Adrenal gland (tissue), 12 donors: ENCODE data around the gene RNU6-9. TPM values are rescaled to one million over a fixed set of nuclear protein-coding genes. Genes with fewer than 3 reads are reported as not detected.

ENCODE experiments used
- DNase-seq, 7 donors: peaks; one replicate each; pipeline ENCODE4 v3.0.0-alpha.2; 2019 to 2020
- H3K27ac ChIP-seq, 5 donors: fragments of 200-600 bp; sonication (generic) in 4 of 5; 1 replicate in 3 of 5; 2 replicates in 2 of 5; pipeline versions ENCODE4 v1.5.1 to v1.8.0; 2016 to 2020; ENCODE audit warnings: mild to moderate bottlenecking in 1 of 5
- H3K27me3 ChIP-seq: fragments of 200-600 bp; 2 replicates; pipeline ENCODE4 v1.8.0; 2021
- H3K36me3 ChIP-seq, 2 donors: fragments of 200-600 bp; replicated peaks in 1 of 2; 1 replicate in 1 of 2; 2 replicates in 1 of 2; pipeline versions ENCODE4 v1.5.1 to v1.8.0; 2018 to 2022
- H3K4me1 ChIP-seq, 2 donors: fragments of 200-600 bp; replicated peaks in 1 of 2; 1 replicate in 1 of 2; 2 replicates in 1 of 2; pipeline versions ENCODE4 v1.5.1 to v1.8.0; 2018 to 2021
- H3K4me3 ChIP-seq, 4 donors: fragments of 200-600 bp; sonication (generic) in 3 of 4; one replicate each; pipeline ENCODE4 v1.5.1; 2016 to 2018
- H3K9me3 ChIP-seq, 3 donors: fragments of 200-600 bp; sonication (generic) in 1 of 3; replicated peaks in 1 of 3; 1 replicate in 2 of 3; 2 replicates in 1 of 3; pipeline versions ENCODE4 v1.5.1 to v1.8.0; 2016 to 2021
- POLR2A ChIP-seq, 2 donors: fragments of 450-650 bp; IDR thresholded peaks; one replicate each; pipeline ENCODE4 v1.6.1; 2017; ENCODE audit warnings: antibody characterized with exemption in 2 of 2, mild to moderate bottlenecking in 2 of 2, moderate library complexity in 1 of 2
- WGBS, 4 donors: extraction: QIAGEN DNeasy Blood & Tissue Kit in 2 of 4; methylation state at CpG; one replicate each; pipeline versions ENCODE4 v1.1.5 to v1.1.7; 2013 to 2017; 5-methylcytosine and 5-hydroxymethylcytosine counted together
- intact Hi-C, 2 donors: fragments of 100-400 bp; cut with DNase I; formaldehyde crosslinking; loops; one replicate each; pipeline versions ENCODE4 v1.14.1 to v1.15.0; 2022 to 2023
- polyA plus RNA-seq, 3 donors: library from polyadenylated mRNA; stranded (reverse); fragments of 200-250 nt in 2 of 3; fragments of 350-450 nt in 1 of 3; fragmentation: Illumina TruSeq in 1 of 3; extraction: RNeasy Lipid Tissue Mini Kit (QIAGEN cat#74804) in 1 of 3; gene quantifications; one replicate each; pipeline ENCODE4 v1.2.3, GENCODE V29; 2013 to 2014
- small RNA-seq, 2 donors: library from RNA; depleted of rRNA; stranded (forward); fragments of <200 nt; gene quantifications; one replicate each; pipeline ENCODE3, GENCODE V24; 2016
- total RNA-seq, 9 donors: library from RNA; depleted of rRNA in 4 of 9; stranded (reverse); fragments of >200 nt in 4 of 9; fragments of 120-200 nt in 1 of 9; fragmentation: NEBNext Ultra II Directional in 1 of 9; extraction: Animal tissue kit (Norgen Biotek cat#: 25700) in 1 of 9; gene quantifications; one replicate each; pipeline versions ENCODE4 v1.1.0 to v1.2.4, GENCODE V29; 2013 to 2023
- TF ChIP-seq, protein P1 (sequence below), 6 experiments: fragments of 450-650 bp in 4 of 6; fragments of 200-600 bp in 2 of 6; sonication (generic) in 1 of 6; IDR thresholded peaks; 1 replicate in 5 of 6; 2 replicates in 1 of 6; pipeline versions ENCODE4 v1.5.1 to v1.8.0; 2016 to 2021; ENCODE audit warnings: antibody characterized with exemption in 6 of 6, mild to moderate bottlenecking in 2 of 6, moderate library complexity in 1 of 6
- donor health status: healthy with polysubstance abuse.
- donor health status: Bipolar disorder and iron deficiency.
- donor health status: DM: yes; HTN: yes; CAD: no.
- donor health status: DM: no; HTN: no; CAD: no.
- donor health status: DM: no; HTN: no; CAD: no.
- donor health status: DM: yes; HTN: yes; CAD: no.

Gene RNU6-9
- total and polyA plus RNA-seq, 12 donors = not detected

DNA sequence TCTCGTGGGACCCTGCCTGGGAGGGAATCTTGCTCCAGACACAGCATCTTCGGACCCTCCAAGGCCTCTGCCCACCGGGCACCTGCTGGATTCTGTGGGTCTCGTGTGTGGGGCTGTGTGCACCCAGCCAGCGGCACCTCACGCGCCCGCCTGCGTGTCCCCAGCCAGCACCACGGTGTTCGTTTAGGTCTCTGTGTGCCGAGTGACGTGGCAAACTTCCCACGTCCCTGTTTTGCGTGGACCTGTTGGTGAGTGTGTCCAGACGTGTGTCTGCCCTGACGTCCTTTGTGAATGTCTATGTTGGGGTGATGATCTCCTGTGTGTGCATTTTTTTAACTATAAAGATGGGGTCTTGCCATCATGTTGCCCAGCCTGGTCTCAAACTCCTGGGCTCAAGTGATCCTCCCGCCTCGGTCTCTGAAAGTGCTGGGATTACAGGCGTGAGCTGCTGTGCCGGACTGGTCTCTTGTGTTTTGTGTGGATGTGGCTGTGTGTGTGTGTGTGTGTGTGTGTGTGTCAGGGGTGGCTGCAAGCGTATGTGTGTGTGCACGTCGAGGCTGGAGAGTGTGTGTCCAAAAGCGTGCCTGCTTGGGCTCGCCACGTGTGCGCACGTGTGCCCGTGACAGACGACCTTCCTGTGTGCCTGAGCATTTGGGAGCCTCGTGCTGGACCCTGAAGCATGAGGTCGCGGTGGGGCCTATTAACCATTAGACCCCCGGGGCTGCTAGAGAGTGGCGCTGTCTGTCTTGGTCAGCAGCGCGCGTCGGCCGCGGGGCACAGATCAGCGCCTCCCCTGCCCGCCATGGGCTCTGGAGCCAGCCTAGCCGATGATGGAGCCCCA is 48.2 kb downstream of the RNU6-9 start:
- Histone ChIP-seq H3K36me3 (no peaks in the 10 kb centered on the region), H3K4me3 (peak overlapping the region in 1 of 4 donors; percentile 41), H3K27me3 (no peaks in the 10 kb centered on the region), H3K27ac (peak overlapping the region in 4 of 5 donors; percentile 60 to 90 (median 84)), H3K9me3 (no peaks in the 10 kb centered on the region), H3K4me1 (peaks cover 13 to 20% of the 10 kb centered on the region in 2 donors)
- intact Hi-C loops = no loop called here
- DNase-seq = peak in 1 of 7 donors; percentile 38
- 69 to 79% (median 76%) methylated on average over 33 to 45 of the region's 45 CpGs for WGBS, 4 donors
- TF ChIP-seq POLR2A (IDR thresholded peaks at IDR 0.05) = no peak
- TF ChIP-seq, protein P1, sequence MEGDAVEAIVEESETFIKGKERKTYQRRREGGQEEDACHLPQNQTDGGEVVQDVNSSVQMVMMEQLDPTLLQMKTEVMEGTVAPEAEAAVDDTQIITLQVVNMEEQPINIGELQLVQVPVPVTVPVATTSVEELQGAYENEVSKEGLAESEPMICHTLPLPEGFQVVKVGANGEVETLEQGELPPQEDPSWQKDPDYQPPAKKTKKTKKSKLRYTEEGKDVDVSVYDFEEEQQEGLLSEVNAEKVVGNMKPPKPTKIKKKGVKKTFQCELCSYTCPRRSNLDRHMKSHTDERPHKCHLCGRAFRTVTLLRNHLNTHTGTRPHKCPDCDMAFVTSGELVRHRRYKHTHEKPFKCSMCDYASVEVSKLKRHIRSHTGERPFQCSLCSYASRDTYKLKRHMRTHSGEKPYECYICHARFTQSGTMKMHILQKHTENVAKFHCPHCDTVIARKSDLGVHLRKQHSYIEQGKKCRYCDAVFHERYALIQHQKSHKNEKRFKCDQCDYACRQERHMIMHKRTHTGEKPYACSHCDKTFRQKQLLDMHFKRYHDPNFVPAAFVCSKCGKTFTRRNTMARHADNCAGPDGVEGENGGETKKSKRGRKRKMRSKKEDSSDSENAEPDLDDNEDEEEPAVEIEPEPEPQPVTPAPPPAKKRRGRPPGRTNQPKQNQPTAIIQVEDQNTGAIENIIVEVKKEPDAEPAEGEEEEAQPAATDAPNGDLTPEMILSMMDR (IDR thresholded peaks at IDR 0.05) = no peak

DNA sequence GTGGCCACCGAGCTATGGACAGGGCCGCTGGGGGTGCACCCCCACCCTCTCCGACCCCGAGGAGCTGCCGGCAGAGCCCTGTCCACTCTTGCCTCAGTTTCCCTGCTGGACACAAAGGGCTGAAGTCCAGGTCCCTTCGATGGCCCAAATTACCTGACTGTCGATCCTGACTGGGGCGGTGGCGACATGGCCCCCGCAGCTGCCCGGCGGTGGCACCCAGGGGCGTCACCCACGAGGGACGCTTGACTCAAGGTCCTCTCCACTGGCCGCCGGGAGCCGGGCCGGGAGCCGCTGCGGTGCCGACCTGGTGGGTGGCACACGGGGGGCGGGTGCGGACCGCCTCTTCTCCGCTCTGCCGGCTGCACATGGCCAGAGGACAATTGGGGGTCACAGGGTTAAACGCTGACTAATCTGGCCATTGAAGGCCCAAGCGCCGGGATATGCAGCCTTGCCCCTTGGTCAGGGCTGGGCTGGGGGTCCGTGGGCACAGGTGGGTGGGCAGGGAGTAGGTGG is 48.9 kb downstream of the RNU6-9 start:
- H3K4me1 ChIP-seq = peaks cover 13 to 20% of the 10 kb centered on the region in 2 donors
- no peak for DNase-seq
- H3K27ac ChIP-seq = no peak overlapping the region
- no peak for TF ChIP-seq POLR2A (IDR thresholded peaks at IDR 0.05)
- TF ChIP-seq, protein P1 (IDR thresholded peaks at IDR 0.05) = no peak
- H3K36me3 ChIP-seq = no peaks in the 10 kb centered on the region
- intact Hi-C loops = no loop called here
- 89 to 90% (median 90%) methylated on average over 20 to 32 of the region's 32 CpGs; no CpG with 5 or more reads in 1 of the 4 donors for WGBS, 4 donors
- H3K4me3 ChIP-seq = no peak overlapping the region
- H3K27me3 ChIP-seq = no peaks in the 10 kb centered on the region
- H3K9me3 ChIP-seq = no peaks in the 10 kb centered on the region

Small RNA genes lying within 50 kb of the gene (small RNA-seq; reads per million reads assigned to genes)
- 0 reads per million in 2 donors for gene RNU6-9

Other genes starting within 250 kb of the RNU6-9 start
- 10 to 100 TPM; 18.2 to 76.4 (median 35.8) TPM for gene RNF126, start 230.3 kb upstream of the RNU6-9 start, total RNA-seq
- 10 to 100 TPM in 2 of 3 donors, 1 to 10 TPM in 1; 9.3 to 53.5 (median 51.6) TPM for gene RNF126, start 230.3 kb upstream of the RNU6-9 start, polyA plus RNA-seq
- gene FSTL3, start 217.1 kb upstream of the RNU6-9 start, total RNA-seq = 100 to 1,000 TPM in 7 of 9 donors, 10 to 100 TPM in 2; 87.4 to 464 (median 163) TPM
- gene FSTL3, start 217.1 kb upstream of the RNU6-9 start, polyA plus RNA-seq = 100 to 1,000 TPM; 119 to 405 (median 225) TPM
- under 1 TPM in 2 of 9 donors, not detected in 7; 0.22 to 0.51 TPM for gene PRSS57, start 198.0 kb upstream of the RNU6-9 start, total RNA-seq
- under 1 TPM in 1 of 3 donors, not detected in 2; 0.13 TPM for gene PRSS57, start 198.0 kb upstream of the RNU6-9 start, polyA plus RNA-seq
- 10 to 100 TPM in 8 of 9 donors, 1 to 10 TPM in 1; 8.4 to 63.3 (median 50.6) TPM for gene PALM, start 184.5 kb upstream of the RNU6-9 start, total RNA-seq
- gene PALM, start 184.5 kb upstream of the RNU6-9 start, polyA plus RNA-seq = 10 to 100 TPM in 2 of 3 donors, 1 to 10 TPM in 1; 3.9 to 72.2 (median 49.7) TPM
- gene MISP, start 142.4 kb upstream of the RNU6-9 start, total RNA-seq = under 1 TPM in 4 of 9 donors, not detected in 5; 0.06 to 0.43 (median 0.15) TPM
- under 1 TPM in 2 of 3 donors, not detected in 1; 0.08 to 0.10 TPM for gene MISP, start 142.4 kb upstream of the RNU6-9 start, polyA plus RNA-seq
- 100 to 1,000 TPM in 8 of 9 donors, 10 to 100 TPM in 1; 64.6 to 236 (median 162) TPM for gene PTBP1, start 96.0 kb upstream of the RNU6-9 start, total RNA-seq
- 100 to 1,000 TPM; 108 to 146 (median 128) TPM for gene PTBP1, start 96.0 kb upstream of the RNU6-9 start, polyA plus RNA-seq
- gene PLPPR3, start 71.5 kb upstream of the RNU6-9 start, total RNA-seq = 1 to 10 TPM in 1 of 9 donors, under 1 TPM in 2, not detected in 6; 0.14 to 1.7 (median 0.32) TPM
- under 1 TPM in 2 of 3 donors, not detected in 1; 0.08 to 0.10 TPM for gene PLPPR3, start 71.5 kb upstream of the RNU6-9 start, polyA plus RNA-seq
- under 1 TPM in 5 of 9 donors, not detected in 4; 0.11 to 0.87 (median 0.28) TPM for gene AZU1, start 65.6 kb upstream of the RNU6-9 start, total RNA-seq
- gene AZU1, start 65.6 kb upstream of the RNU6-9 start, polyA plus RNA-seq = 1 to 10 TPM in 1 of 3 donors, under 1 TPM in 1, not detected in 1; 0.30 to 1.1 TPM
- under 1 TPM in 2 of 9 donors, not detected in 7; 0.32 to 0.33 TPM for gene PRTN3, start 52.5 kb upstream of the RNU6-9 start, total RNA-seq
- under 1 TPM in 2 of 3 donors, not detected in 1; 0.20 to 0.40 TPM for gene PRTN3, start 52.5 kb upstream of the RNU6-9 start, polyA plus RNA-seq
- 1 to 10 TPM in 2 of 9 donors, under 1 TPM in 2, not detected in 5; 0.48 to 2.2 (median 1.1) TPM for gene ELANE, start 41.2 kb upstream of the RNU6-9 start, total RNA-seq
- gene ELANE, start 41.2 kb upstream of the RNU6-9 start, polyA plus RNA-seq = 1 to 10 TPM in 2 of 3 donors, not detected in 1; 3.3 to 3.4 TPM
- gene CFD, start 33.8 kb upstream of the RNU6-9 start, total RNA-seq = 100 to 1,000 TPM in 3 of 9 donors, 10 to 100 TPM in 5, 1 to 10 TPM in 1; 1.2 to 176 (median 62.4) TPM
- gene CFD, start 33.8 kb upstream of the RNU6-9 start, polyA plus RNA-seq = 100 to 1,000 TPM in 1 of 3 donors, 10 to 100 TPM in 1, under 1 TPM in 1; 0.92 to 466 (median 47.8) TPM
- gene MED16, start 297 bp upstream of the RNU6-9 start, total RNA-seq = 100 to 1,000 TPM in 1 of 9 donors, 10 to 100 TPM in 8; 11.9 to 101 (median 61.2) TPM
- 100 to 1,000 TPM in 2 of 3 donors, 1 to 10 TPM in 1; 5.3 to 139 (median 127) TPM for gene MED16, start 297 bp upstream of the RNU6-9 start, polyA plus RNA-seq
- 10 to 100 TPM in 8 of 9 donors, 1 to 10 TPM in 1; 8.9 to 40.5 (median 29.0) TPM for gene R3HDM4, start 19.7 kb downstream of the RNU6-9 start, total RNA-seq
- 10 to 100 TPM; 19.8 to 59.5 (median 57.7) TPM for gene R3HDM4, start 19.7 kb downstream of the RNU6-9 start, polyA plus RNA-seq
- gene KISS1R, start 23.8 kb downstream of the RNU6-9 start, total RNA-seq = under 1 TPM in 2 of 9 donors, not detected in 7; 0.25 to 0.44 TPM
- not detected for gene KISS1R, start 23.8 kb downstream of the RNU6-9 start, polyA plus RNA-seq
- gene ARID3A, start 32.6 kb downstream of the RNU6-9 start, total RNA-seq = 10 to 100 TPM in 1 of 9 donors, 1 to 10 TPM in 8; 4.2 to 10.2 (median 8.0) TPM
- gene ARID3A, start 32.6 kb downstream of the RNU6-9 start, polyA plus RNA-seq = 1 to 10 TPM; 1.6 to 6.7 (median 2.1) TPM
- 10 to 100 TPM; 24.2 to 78.7 (median 52.1) TPM for gene WDR18, start 90.9 kb downstream of the RNU6-9 start, total RNA-seq
- gene WDR18, start 90.9 kb downstream of the RNU6-9 start, polyA plus RNA-seq = 100 to 1,000 TPM in 1 of 3 donors, 10 to 100 TPM in 1, 1 to 10 TPM in 1; 5.4 to 140 (median 98.6) TPM
- under 1 TPM in 3 of 9 donors, not detected in 6; 0.08 to 0.18 (median 0.14) TPM for gene GRIN3B, start 106.9 kb downstream of the RNU6-9 start, total RNA-seq
- under 1 TPM in 1 of 3 donors, not detected in 2; 0.24 TPM for gene GRIN3B, start 106.9 kb downstream of the RNU6-9 start, polyA plus RNA-seq
- 100 to 1,000 TPM in 8 of 9 donors, 10 to 100 TPM in 1; 94.1 to 308 (median 182) TPM for gene TMEM259, start 127.6 kb downstream of the RNU6-9 start, total RNA-seq
- 100 to 1,000 TPM in 2 of 3 donors, 10 to 100 TPM in 1; 79.4 to 743 (median 370) TPM for gene TMEM259, start 127.6 kb downstream of the RNU6-9 start, polyA plus RNA-seq
- not detected for gene RNU6-2, start 128.0 kb downstream of the RNU6-9 start, total RNA-seq
- gene RNU6-2, start 128.0 kb downstream of the RNU6-9 start, polyA plus RNA-seq = not detected
- 10 to 100 TPM in 8 of 9 donors, 1 to 10 TPM in 1; 6.9 to 64.9 (median 42.3) TPM for gene CNN2, start 133.1 kb downstream of the RNU6-9 start, total RNA-seq
- 10 to 100 TPM; 11.2 to 60.8 (median 52.5) TPM for gene CNN2, start 133.1 kb downstream of the RNU6-9 start, polyA plus RNA-seq
- gene ABCA7, start 146.6 kb downstream of the RNU6-9 start, total RNA-seq = 10 to 100 TPM in 7 of 9 donors, 1 to 10 TPM in 2; 4.0 to 23.2 (median 17.5) TPM
- 100 to 1,000 TPM in 1 of 3 donors, 10 to 100 TPM in 1, 1 to 10 TPM in 1; 2.1 to 109 (median 28.7) TPM for gene ABCA7, start 146.6 kb downstream of the RNU6-9 start, polyA plus RNA-seq
- 10 to 100 TPM in 8 of 9 donors, 1 to 10 TPM in 1; 4.9 to 74.3 (median 31.5) TPM for gene ARHGAP45, start 173.7 kb downstream of the RNU6-9 start, total RNA-seq
- 10 to 100 TPM in 2 of 3 donors, 1 to 10 TPM in 1; 1.6 to 75.4 (median 30.2) TPM for gene ARHGAP45, start 173.7 kb downstream of the RNU6-9 start, polyA plus RNA-seq
- gene POLR2E, start 201.9 kb downstream of the RNU6-9 start, total RNA-seq = 100 to 1,000 TPM in 7 of 9 donors, 10 to 100 TPM in 2; 84.1 to 231 (median 164) TPM
- 100 to 1,000 TPM in 2 of 3 donors, 10 to 100 TPM in 1; 74.7 to 132 (median 109) TPM for gene POLR2E, start 201.9 kb downstream of the RNU6-9 start, polyA plus RNA-seq
- gene GPX4, start 210.5 kb downstream of the RNU6-9 start, total RNA-seq = 1,000 to 10,000 TPM in 1 of 9 donors, 100 to 1,000 TPM in 8; 332 to 1,424 (median 653) TPM
- gene GPX4, start 210.5 kb downstream of the RNU6-9 start, polyA plus RNA-seq = 1,000 to 10,000 TPM in 2 of 3 donors, 100 to 1,000 TPM in 1; 420 to 1,267 (median 1,035) TPM